ENCODE data around the gene TTLL6. TPM values are rescaled to one million over a fixed set of nuclear protein-coding genes. Genes with fewer than 3 reads are reported as not detected.
A peak's percentile ranks its signal among the peaks of the same experiment; 100 is the strongest.
"Not testable (repeated sequence)": the region's sequence is repeated elsewhere in the genome, so short reads cannot be mapped to it uniquely, and the experiment has no call there.

TTLL6 gene
- polyA plus RNA-seq, 1 experiment = not detected

DNA sequence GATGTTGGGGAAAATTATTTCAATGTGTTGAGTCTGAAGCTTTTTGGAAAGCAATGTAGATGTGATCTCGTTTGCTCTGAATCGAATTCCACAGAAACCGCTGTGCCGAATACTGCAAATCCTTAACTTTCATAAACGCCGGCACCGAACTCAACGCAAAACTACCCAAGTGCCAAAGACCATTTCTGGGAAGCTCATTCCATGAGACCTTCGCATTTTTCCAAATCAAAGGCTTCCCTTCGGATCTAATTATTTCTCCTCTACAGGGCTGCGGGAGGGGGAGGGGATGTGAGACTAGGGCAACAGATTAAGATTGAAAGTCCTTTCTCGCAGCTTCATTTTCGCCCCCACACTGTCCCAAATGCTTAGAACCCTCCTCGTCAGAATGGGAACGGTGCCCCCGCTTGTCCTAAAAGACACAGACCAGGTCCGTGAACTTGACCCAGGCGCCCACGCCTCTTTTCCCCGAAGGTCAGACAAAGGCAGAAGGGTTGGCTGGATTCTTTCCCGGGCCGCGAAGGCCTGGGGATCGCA, 98.7 kb downstream of the TTLL6 start:
- CTCF ChIA-PET = interaction anchor here (0.7 to 10.4 kb wide), 5 partner anchors 10 to 160 kb away, joined by 3 to 128 read pairs (median 3); no protein-coding TSS in a partner anchor
- TF ChIP-seq, protein P1, sequence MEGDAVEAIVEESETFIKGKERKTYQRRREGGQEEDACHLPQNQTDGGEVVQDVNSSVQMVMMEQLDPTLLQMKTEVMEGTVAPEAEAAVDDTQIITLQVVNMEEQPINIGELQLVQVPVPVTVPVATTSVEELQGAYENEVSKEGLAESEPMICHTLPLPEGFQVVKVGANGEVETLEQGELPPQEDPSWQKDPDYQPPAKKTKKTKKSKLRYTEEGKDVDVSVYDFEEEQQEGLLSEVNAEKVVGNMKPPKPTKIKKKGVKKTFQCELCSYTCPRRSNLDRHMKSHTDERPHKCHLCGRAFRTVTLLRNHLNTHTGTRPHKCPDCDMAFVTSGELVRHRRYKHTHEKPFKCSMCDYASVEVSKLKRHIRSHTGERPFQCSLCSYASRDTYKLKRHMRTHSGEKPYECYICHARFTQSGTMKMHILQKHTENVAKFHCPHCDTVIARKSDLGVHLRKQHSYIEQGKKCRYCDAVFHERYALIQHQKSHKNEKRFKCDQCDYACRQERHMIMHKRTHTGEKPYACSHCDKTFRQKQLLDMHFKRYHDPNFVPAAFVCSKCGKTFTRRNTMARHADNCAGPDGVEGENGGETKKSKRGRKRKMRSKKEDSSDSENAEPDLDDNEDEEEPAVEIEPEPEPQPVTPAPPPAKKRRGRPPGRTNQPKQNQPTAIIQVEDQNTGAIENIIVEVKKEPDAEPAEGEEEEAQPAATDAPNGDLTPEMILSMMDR (IDR thresholded peaks at IDR 0.05; ENCODE audit: insufficient read depth, low read depth, low read length) = no peak
- Histone ChIP-seq H3K4me3 (ENCODE audit: low read depth, low read length) (peak overlapping the region; percentile 15), H3K27me3 (ENCODE audit: control insufficient read depth, insufficient read depth, low read length) (peaks cover 35% of the 10 kb centered on the region), H3K36me3 (ENCODE audit: control insufficient read depth, insufficient read depth, low read length) (no peaks in the 10 kb centered on the region; the same call in 1 of the 2 replicates)
- POLR2A ChIA-PET = interaction anchor here (0.7 kb wide), 1 partner anchor 73 kb away, joined by 14 read pairs; no protein-coding TSS in a partner anchor
- no peak for DNase-seq (ENCODE audit: low read depth)

DNA sequence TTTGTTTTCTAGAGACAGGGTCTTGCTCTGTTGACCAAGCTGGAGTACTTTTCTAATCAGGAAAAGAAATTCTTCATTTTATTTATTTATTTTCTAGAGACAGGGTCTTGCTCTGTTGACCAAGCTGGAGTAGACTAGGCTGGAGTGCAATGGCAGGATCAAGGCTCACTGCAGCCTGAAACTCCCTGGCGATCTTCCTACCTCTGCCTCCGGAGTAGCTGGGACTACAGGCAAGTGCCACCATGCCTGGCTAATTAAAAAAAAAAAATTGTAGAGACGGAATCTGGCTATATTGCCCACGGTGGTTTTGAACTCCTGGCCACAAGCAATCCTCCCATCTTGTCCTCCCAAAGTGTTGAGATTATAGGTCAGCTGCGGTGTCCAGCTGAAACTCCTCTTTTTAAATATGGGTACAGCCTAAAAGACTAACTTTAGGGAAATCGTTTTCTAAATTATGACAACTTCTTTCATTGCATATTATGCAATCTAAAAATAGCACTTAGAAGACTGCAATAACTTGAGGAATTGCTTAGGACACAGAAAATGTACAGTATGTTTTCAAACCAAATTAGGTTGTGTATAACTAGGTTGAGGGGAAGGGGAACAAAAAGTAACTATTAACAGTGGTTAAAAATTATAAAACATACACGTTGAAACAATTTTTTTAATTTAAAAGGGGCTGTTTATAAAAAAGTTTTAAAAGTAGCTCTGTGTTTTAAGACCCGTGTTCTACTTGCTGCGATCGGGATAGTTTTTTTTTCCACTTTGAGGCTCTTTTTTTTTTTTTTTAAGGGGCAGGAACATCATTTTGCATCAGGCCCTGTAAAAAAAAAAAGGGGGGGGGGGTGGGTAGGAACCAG, 99.4 kb downstream of the TTLL6 start:
- DNase-seq (ENCODE audit: low read depth) = no peak
- no peaks in the 10 kb centered on the region; the same call in 1 of the 2 replicates for H3K36me3 ChIP-seq (ENCODE audit: control insufficient read depth, insufficient read depth, low read length)
- no peak overlapping the region for H3K4me3 ChIP-seq (ENCODE audit: low read depth, low read length)
- TF ChIP-seq, protein P1 (IDR thresholded peaks at IDR 0.05; ENCODE audit: insufficient read depth, low read depth, low read length) = no peak
- ChIA-PET POLR2A (interaction anchor here (0.7 kb wide), 1 partner anchor 73 kb away, joined by 14 read pairs; no protein-coding TSS in a partner anchor), CTCF (interaction anchor here (0.7 to 10.4 kb wide), 6 partner anchors 10 to 167 kb away, joined by 3 to 128 read pairs (median 4); no protein-coding TSS in a partner anchor)
- peaks cover 34% of the 10 kb centered on the region for H3K27me3 ChIP-seq (ENCODE audit: control insufficient read depth, insufficient read depth, low read length)

DNA sequence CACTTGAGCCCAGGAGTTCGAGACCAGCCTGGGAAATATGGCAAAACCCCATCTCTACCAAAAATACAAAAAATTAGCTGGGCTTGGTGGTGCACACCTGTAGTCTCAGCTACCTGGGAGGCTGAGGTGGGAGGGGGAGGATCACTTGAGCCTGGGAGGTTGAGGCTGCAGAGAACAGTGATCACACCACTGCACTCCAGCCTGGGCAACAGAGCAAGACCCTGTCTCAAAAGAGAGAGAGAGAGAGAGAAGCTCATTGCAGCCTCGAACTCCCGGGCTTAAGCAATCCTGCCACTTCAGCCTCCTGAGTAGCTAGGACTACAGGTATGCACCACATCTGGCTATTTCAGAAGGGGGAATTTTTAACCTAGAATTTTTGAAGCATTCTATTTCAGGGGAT, 100.5 kb downstream of the TTLL6 start:
- H3K36me3 ChIP-seq (ENCODE audit: control insufficient read depth, insufficient read depth, low read length); H3K4me3 ChIP-seq (ENCODE audit: low read depth, low read length); POLR2A ChIA-PET; DNase-seq (ENCODE audit: low read depth): not testable (repeated sequence)
- CTCF ChIA-PET = interaction anchor here (0.7 to 10.4 kb wide), 5 partner anchors 38 to 168 kb away, joined by 3 to 128 read pairs (median 5); no protein-coding TSS in a partner anchor
- peaks cover 31% of the 10 kb centered on the region for H3K27me3 ChIP-seq (ENCODE audit: control insufficient read depth, insufficient read depth, low read length)

DNA sequence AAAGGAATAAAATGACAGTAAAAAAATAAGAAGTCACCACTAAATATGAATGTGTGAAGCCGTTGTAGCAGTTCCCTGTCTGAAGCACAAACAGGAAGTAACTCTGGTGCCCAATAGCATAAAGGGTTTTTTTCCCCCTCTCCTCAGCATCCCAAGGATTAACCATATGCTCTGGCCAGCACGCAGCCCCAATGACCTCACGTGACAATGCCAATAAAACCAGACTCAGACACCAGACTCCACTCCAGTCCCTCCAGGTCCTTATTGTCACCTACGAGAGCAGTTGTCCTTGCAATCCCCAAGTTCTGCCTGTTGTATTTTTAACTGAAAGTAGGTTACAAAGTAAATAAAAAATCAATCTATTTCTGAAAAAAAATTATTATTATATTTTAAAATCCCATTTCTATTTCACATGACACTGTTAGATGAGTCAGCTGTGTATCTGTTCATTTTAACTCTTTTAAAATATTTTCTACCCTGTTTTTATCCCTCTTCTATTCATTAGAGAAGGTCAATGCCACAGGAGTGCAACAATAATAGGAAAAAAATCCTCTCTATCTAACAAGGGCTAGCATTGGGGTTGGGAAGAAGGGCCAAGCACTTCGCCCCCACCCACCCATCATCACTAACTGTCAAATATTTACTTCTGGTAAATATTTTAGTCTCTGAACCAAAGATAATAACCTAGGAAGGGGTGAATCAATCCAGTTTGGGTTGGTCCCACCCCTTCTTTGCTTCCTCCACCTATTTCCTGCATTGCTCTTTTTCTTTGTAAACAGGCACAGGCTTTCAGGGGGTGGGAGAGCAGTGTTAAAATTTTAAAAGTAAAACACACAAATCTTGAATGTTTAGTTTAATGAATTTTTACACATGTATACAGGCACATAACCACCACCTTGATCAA, 101.3 kb downstream of the TTLL6 start:
- no peak overlapping the region for H3K4me3 ChIP-seq (ENCODE audit: low read depth, low read length)
- TF ChIP-seq, protein P1 (IDR thresholded peaks at IDR 0.05; ENCODE audit: insufficient read depth, low read depth, low read length) = no peak
- H3K36me3 ChIP-seq (ENCODE audit: control insufficient read depth, insufficient read depth, low read length) = no peaks in the 10 kb centered on the region; the same call in 1 of the 2 replicates
- POLR2A ChIA-PET = no interaction called here
- no peak for DNase-seq (ENCODE audit: low read depth)
- H3K27me3 ChIP-seq (ENCODE audit: control insufficient read depth, insufficient read depth, low read length) = peaks cover 30% of the 10 kb centered on the region
- CTCF ChIA-PET = interaction anchor here (1.3 to 1.9 kb wide), 3 partner anchors 9 to 54 kb away, joined by 3 to 6 read pairs (median 5); no protein-coding TSS in a partner anchor

Small RNAs within 50 kb of the gene (small RNA-seq; reads per million reads assigned to genes)
- gene COX6B1P2 (ENCODE audit: insufficient read length, low read depth, low replicate concordance) (not detected), gene MIR3185 (ENCODE audit: insufficient read length, low read depth, low replicate concordance) (not detected), gene RF02132 (ENCODE audit: insufficient read length, low read depth, low replicate concordance) (not detected), gene RF02133 (ENCODE audit: insufficient read length, low read depth, low replicate concordance) (not detected), gene RN7SL125P (ENCODE audit: insufficient read length, low read depth, low replicate concordance) (not detected)

Other genes with a start within 250 kb of the TTLL6 start
- not detected in 2 replicates for gene HOXB4, start 238.9 kb downstream of the TTLL6 start, polyA plus RNA-seq (2011; rRNA removed)
- not detected in 2 replicates for gene HOXB3, start 227.0 kb downstream of the TTLL6 start, polyA plus RNA-seq (2011; rRNA removed)
- gene HOXB5, start 223.4 kb downstream of the TTLL6 start, polyA plus RNA-seq (2011; rRNA removed) = not detected in 2 replicates
- not detected in 2 replicates for gene HOXB6, start 212.2 kb downstream of the TTLL6 start, polyA plus RNA-seq (2011; rRNA removed)
- not detected in 2 replicates for gene HOXB7, start 206.2 kb downstream of the TTLL6 start, polyA plus RNA-seq (2011; rRNA removed)
- not detected in 2 replicates for gene HOXB8, start 201.9 kb downstream of the TTLL6 start, polyA plus RNA-seq (2011; rRNA removed)
- not detected in 2 replicates for gene HOXB9, start 190.9 kb downstream of the TTLL6 start, polyA plus RNA-seq (2011; rRNA removed)
- gene PRAC1, start 94.7 kb downstream of the TTLL6 start, polyA plus RNA-seq (2011; rRNA removed) = not detected in 2 replicates
- gene PRAC2, start 94.0 kb downstream of the TTLL6 start, polyA plus RNA-seq (2011; rRNA removed) = 0.63 and 0.98 TPM in 2 replicates
- 0.70 and 0.81 TPM in 2 replicates for gene HOXB13, start 88.5 kb downstream of the TTLL6 start, polyA plus RNA-seq (2011; rRNA removed)
- 108 and 137 TPM in 2 replicates for gene CALCOCO2, start 13.8 kb upstream of the TTLL6 start, polyA plus RNA-seq (2011; rRNA removed)
- gene ATP5MC1, start 75.6 kb upstream of the TTLL6 start, polyA plus RNA-seq (2011; rRNA removed) = 139 and 142 TPM in 2 replicates
- 166 and 190 TPM in 2 replicates for gene UBE2Z, start 91.2 kb upstream of the TTLL6 start, polyA plus RNA-seq (2011; rRNA removed)
- gene SNF8, start 127.6 kb upstream of the TTLL6 start, polyA plus RNA-seq (2011; rRNA removed) = 104 and 113 TPM in 2 replicates
- 0.12 and 0.16 TPM in 2 replicates for gene GIP, start 151.4 kb upstream of the TTLL6 start, polyA plus RNA-seq (2011; rRNA removed)
- 3.7 and 5.3 TPM in 2 replicates for gene IGF2BP1, start 180.2 kb upstream of the TTLL6 start, polyA plus RNA-seq (2011; rRNA removed)